SW 1271 (cell line): ENCODE results near the gene GCNT2.
"Not testable (repeated sequence)": the region's sequence is repeated elsewhere in the genome, so short reads cannot be mapped to it uniquely, and the experiment has no call there.

ENCODE experiments used
- DNase-seq, 2 experiments: peaks; one replicate each; lab custom pipeline; 2025; lab: John Stamatoyannopoulos, UW

GCNT2 gene

DNA sequence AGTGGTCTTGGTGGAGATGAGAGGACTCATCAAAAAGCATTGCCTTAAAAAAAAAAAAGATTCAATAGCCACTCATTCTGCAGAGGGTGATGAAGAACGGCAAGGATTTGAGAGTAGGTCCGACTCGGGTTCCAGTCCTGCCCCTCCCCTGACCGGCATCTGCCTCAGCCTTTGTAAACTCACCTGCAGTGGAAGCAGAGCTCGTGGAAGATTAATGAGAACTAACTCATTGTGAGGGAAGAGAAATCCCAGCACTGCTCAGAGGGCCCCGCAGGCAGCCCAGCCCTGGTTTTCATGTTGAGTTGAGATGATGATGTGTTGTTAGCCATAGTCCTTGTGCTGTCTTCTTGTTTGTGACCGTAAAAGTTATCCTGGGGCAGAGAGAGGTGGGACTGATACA is 59.4 kb downstream of the GCNT2 start:
- DNase-seq, result no peak

DNA sequence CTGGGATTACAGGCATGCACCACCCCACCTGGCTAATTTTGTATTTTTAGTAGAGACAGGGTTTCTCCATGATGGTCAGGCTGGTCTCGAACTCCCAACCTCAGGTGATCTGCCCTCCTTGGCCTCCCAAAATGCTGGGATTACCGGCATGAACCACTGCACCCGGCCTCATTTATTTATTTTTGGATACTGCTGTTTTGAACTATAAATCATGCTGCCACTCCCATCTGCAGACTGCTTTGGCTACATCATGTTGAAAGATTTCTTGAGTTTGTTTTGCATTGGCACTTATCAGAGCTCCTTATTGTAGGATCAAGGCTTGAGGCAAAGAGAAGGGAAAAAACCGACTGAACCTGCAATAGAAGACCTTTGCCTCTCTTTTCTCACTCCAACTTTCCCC is 60.3 kb downstream of the GCNT2 start:
- not testable (repeated sequence) for DNase-seq

DNA sequence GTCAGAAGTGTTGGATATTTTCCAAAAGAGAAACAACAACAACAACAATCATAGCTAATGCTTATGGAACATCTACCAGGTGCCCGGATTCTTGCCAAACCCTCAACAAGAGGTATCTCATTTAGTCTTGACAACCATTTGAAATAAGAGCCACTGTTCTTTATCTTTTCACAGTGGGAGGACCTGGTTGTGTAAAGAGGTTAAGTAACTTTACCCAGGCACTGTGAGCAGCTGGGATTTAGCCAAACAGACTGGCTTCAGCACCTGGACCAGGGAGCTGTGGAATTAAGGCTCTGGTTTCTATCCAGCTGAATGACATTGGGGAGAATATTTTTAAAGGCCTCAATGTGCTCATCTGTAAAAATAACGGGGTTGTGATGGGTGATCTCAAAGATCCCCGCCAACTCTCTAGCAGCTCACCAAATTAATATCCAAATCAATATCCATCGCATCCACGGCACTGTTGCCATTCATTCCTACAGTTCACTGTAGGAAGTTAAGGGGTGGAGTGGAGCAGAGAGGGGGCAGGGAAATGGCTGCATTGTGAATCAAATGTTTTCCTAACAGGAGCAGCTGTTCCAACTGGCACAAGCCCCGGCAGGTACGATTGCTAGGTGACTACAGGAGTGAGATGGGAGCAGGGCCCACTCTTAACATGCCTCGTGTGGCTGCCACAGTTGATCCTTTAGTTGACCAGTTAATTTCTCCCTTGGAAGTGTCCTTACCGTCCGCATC is 61.8 kb downstream of the GCNT2 start:
- no peak for DNase-seq

DNA sequence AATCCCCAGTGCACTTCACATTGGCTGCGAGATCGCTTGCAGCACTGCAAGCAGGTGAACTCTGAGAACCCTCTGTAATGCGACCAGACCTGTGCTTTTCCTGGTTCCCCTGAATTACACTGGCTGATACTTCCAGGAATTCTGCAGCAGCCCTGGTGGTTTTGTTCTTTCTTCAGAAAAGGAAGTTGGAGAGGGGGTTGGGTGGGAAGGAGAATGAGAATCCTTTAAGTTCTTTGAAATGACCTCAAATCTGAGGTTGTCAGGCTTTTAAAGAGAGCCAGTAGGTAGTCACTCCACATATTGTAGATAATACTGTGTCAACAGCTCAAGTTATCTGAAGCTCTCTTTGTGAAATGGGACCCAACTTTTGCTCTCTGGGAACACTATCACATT is 62.4 kb downstream of the GCNT2 start:
- no peak for DNase-seq

DNA sequence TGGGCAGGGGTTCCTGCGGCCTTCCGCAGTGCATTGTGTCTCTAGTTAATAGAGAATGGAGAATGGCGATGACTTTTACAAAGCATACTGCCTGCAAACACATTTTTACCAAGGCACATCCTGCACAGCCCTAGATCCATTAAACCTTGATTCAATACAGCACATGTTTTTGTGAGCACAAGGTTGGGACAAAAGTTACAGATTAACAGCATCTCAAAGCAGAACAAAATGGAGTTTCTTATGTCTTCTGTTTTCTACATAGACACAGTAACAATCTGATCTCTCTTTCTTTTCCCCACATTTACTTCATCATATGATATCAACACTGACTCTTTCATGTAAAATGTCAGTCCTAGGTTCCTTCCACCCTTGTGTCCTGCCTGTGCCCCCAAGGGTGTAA is 63.5 kb downstream of the GCNT2 start:
- DNase-seq, result no peak

DNA sequence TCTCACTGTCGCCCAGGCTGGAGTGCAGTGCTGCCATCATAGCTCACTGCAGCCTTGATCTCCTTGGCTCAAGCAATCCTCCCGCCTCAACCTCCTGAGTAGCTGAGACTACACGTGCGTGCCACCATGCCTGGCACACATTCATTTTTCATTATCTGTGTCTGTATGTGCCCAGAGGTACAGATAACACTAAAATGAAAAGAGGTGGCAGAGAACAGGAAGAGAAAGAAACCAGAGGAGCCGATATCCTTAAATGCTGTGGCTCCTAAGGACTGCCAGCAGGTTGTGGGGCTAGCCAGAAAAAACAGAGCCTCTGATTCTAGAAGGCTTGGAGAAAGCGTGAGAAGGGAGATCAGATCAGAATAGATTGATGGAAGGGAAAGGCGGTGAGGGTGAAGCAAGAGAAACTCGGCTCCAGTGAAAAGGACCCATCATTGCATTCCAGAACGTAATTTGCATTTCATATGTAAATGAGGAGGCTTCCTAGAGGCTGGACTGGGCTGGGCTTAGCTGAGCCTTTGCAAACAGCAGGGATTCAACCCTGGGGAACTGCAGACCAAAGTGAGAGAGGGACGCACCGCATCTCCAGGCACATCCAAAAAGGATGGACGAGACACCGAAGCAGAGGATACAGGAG is 64.2 kb downstream of the GCNT2 start:
- DNase-seq, result no peak

DNA sequence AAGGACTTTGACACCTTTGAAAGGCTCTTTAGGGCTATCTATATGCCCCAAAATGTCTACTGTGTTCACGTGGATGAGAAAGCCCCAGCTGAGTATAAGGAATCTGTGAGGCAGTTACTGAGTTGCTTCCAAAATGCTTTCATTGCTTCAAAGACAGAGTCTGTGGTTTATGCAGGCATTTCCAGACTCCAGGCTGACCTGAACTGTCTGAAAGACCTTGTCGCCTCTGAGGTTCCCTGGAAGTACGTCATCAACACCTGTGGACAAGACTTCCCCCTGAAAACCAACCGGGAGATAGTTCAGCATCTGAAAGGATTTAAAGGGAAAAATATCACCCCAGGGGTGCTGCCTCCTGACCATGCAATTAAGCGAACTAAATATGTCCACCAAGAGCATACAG is 65.2 kb downstream of the GCNT2 start:
- DNase-seq, result no peak

DNA sequence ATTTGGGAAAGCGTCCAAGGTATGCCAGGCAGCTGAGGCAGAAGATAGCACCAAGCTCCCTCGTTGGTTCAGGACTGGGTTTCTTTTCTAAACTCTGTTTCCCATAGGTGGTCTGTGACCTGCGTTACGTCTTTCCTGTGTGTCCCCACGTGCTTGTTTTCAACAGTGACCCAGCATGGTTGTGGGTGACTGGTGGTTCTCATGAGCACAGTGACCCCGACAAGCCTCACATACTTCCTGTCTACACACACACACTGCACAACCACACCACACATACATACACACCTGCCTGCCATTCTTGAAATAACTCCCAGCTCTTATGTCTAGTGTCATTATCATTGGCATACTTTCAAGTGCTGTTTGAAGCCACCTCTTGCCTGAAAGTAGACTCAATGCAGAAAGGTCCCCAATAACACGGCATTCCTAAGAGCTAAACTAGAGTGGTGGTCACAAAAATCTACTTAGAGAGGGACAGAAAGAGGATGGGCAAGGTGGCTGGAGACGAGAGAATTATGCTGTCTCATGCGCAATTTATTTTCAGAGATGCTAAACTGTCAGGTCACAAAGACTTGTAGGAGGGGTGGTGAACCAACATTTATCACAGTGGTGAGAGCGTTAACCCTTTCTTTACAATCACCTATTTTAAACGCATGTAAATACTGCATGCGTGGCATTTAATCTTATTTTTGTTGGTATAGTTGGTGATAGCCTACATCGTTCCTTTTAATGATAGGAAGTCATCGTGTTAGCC is 66.7 kb downstream of the GCNT2 start:
- DNase-seq, result no peak

DNA sequence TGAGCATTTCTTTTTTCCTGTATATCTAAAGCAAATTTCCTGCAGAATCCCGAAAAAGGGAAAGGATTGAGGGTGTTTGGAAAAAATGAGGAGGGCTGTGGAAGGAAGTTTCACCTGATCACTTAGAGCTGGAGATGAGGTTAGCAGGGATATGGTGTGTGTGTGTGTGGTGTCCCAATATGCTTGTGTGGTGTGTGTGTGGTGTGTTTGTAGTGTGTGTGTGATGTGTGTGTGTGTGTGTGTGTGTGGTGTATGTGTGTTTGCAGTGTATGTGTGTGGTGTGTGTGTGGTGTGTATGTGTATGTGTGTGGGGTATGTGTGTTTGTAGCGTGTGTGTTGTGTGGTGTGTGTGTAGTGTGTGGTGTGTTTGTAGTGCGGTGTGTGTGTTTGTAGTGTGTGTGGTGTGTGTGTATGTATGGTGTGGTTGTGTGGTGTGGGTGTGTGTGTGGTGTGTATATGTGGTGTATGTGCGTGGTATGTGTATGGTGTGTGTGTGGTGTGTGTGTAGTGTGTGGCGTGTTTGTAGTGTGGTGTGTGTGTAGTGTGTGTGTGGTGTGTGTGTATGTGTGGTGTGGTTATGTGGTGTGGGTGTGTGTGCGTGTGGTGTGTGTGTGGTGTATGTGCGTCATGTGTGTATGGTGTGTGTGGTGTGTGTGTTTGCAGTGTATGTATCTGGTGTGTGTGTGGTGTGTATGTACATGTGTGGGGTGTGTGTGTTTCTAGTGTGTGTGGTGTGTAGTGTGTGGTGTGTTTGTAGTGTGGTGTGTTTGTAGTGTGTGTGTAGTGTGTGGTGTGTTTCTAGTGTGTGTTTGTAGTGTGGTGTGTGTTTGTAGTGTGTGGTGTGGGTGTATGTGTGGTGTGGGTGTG is 67.6 kb downstream of the GCNT2 start:
- DNase-seq, result no peak

DNA sequence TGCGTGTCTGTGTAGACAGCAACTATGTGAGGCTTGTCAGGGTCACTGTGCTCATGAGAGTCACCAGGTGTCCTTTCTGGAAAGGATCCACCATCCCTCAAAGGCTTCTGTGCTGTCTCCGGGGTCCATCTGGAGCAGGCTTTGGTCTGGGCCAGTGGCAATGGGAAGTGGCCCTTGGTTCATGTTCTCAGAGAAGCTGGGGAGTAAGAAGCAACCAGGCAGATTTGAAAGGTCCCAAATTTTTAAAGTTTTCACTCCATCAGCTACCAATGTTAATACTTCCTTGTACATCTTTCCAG is 68.2 kb downstream of the GCNT2 start:
- no peak for DNase-seq

DNA sequence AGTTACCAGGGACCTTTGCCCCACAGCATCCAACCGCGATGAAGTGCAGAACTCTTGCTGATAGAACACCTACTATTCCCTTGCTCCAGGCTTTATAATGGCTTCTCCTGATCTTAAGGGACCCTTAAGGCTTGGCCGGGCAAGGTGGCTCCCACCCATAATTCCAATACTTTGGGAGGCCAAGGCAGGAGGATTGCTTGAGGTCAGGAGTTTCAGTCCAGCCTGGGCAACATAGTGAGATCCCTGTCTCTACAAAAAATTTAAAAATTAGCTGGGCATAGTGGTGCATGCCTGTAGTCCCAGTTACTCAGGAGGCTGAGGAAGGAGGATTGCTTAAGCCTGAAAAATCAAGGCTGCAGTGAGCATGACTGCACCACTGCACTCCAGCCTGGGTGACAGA is 68.8 kb downstream of the GCNT2 start:
- no peak for DNase-seq

DNA sequence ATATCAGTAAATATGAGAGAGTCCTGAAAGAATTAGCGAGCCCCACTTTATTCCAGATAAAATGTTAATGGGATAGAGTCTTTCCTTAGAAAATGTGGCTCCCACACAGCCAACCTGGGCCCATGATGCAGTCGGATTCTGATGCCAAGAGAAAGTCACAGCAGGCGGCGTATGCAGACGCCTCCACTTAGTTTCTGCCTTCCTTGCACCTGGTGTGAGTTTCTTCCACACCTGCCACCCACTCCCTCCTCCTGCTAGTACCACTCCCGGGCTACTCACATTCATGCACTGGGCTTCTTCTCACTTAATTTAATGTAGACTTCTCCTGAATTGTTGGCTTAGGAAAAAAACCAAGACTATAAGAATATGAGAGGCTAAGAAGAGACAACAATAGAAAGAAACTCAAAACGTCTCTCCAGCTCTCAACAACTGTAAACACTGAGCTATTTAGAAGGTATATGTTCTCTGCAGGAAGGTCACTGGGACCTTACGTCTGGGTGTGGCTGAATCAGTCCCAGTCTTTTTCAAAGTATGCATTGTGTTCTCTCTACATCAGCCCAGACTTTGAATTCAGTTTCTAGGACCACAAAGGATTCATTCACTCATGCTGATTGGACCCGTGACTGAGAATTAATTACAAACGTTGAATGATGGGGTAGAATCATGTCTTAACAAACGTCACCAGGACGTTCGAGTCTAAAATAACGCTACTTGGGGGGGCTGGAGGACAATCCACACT is 70.4 kb downstream of the GCNT2 start:
- no peak for DNase-seq

DNA sequence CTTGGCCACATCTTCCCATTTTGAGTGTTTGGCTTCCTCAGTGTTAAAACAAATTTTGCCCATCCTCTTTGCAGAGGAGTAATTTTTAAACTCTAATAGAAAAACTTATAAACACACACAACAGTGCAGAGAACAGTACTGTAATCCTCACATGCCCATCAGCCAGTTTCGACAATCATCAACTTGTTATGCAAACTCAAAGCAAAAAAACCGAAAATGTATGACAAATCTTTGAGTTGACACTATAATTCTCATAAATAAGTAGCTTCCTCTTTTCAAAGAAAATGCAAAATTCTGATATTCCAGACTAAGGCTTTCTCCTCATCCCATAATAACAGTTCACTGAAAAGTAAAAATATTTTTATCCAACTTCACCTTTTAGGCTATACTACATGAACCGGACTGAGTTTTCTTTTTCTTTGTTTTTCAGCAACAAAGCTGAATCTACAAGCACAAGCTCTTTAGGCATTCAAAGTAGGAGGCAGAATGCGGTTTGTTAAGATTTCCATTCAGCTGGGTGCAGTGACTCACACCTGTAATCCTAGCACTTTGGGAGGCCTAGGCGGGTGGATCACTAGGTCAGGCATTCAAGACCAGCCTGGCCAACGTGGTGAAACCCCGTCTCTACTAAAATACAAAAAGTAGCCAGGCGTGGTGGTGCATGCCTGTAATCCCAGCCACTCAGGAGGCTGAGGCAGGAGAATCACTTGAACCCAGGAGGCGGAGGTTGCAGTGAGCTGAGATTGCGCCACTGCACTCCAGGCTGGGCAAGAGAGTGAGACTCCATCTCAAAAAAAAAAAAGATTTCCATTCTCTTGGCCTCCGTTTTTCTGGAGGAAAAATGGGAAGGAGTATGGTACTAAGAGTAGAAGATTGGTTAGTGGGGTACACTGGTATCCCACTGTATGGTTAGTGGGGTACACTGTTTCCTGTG is 74.8 kb downstream of the GCNT2 start:
- DNase-seq, result no peak

DNA sequence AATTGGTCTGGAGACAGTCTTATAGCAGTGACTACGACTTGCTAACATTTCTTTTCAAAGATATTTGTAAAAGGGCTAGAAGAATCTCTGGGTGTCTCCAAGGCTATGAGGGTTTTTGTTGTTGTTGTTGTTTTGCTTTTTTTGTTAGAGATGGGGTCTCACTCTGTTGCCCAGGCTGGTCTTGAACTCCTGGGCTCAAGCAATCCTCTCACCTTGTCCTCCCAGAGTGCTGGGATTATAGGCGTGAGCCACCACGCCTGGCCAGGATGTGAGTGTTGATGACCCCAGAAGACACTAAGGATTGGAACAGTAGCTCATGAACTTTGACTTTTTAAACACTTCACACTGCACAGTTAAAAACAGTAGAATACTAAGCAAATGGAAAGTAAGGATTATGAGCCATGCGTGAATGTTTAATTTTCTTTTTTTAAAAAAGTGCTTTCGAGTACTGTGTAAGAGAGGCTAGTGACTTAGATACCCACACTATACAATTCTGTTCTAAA is 76.4 kb downstream of the GCNT2 start:
- no peak for DNase-seq

DNA sequence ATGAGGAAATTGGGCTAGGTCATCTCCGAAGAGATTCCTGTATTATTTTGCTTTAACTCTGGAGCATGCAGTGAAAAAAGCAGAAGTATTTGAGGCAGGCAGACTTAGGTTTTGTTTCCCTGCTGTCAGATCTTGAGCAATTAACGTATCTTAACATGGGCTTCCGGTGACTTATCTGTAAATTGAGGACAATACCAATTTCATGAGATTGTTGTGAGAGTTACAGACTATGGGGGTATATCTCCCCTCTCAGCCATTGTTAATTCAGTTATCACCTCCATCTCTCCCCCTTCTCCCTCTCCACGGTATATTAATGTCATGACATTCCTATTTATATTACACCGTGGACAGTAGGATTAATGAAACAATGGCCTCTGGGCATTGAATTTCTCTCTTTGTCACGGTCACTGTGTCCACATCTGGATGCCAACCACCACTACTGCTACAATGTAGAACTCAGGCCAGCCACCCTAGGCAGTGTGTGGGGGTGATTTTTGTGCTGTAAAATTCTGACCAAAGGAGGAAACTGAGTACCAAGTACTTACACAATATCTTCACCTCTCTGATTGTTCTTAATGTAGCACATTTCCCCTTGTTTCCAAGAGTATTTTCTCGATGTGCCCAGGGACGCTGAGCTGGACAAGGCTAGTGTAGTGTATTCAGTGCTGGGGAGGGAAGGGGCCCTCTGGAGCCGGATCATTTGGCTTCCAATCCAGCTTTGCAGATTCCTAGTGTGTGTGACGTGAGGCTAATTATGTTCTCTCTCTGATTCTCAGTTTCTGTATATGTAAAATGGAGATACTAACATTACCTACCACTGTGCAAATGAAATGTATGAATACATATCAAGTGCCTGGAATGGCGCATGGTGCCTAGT is 77.2 kb downstream of the GCNT2 start:
- DNase-seq, result no peak

DNA sequence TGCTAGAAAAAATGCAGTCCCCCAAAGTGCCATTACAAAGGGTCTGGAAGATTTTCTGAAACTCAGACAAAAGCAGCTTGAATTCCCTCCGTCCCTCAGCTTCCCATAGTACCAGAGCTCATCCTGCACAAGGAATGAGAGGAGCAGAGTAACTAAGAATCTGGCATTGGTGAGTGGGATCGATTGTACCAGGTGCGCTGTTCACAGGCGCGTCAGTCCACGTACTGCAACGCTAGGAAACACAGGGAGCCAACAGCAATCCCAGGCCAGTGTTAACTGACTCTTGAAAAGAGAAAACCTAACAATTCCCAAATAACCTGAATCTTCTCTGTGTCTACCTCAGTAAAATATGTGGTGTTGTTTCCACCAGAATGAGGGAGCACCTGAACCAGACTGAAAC is 77.9 kb downstream of the GCNT2 start:
- DNase-seq, result no peak

DNA sequence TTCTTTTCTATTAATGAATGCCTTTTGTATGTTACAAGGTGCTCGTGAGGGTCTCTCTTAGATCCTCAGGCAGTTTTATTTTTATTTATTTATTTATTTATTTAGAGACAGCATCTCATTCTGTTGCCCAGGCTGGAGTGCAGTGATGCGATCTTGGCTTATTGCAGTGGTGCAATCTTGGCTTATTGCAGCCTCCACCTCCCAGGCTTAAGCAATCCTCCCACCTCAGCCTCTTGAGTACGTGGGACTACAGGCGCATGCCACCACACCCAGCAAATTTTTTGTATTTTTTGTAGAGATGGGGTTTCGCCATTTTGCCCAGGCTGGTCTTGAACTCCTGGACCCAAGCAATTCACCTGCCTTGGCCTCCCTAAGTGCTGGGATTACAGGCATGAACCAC is 79.5 kb downstream of the GCNT2 start:
- DNase-seq, result not testable (repeated sequence)

DNA sequence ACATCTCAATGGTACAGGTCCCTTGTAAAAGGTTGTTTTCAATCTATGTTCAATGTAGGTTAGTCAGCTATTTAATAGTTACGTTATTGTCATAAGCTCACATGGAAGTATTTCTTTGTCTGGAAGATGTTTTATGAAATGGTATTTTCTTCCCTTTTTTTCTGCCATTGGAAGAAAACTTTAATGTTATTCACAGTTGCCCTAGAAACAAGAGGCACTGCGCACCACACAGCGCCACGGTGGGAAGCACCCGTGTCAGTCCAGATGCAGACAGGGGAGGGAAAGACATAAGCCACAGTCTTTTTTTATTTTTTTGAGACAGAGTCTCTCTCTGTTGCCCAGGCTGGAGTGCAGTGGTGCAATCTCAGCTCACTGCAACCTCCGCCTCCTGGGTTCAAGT is 82.1 kb downstream of the GCNT2 start:
- no peak for DNase-seq

DNA sequence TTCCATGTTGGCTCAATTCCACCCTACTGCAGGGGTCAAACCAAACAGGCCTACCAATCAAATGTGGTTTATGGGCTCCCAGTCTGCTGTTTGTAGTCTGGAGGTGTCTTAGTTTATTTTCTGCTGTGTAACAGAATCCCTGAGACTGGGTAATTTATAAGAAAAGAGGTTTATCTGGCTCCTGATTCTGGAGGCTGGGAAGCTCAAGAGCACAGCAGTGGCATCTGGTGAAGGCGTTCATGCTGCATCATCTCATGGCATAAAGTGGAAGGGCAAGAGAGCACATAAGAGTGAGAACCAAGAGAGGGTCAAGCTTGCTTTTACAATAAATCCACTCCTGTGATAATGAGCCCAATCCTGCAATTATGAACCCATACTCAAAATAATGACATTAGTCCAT is 87.9 kb downstream of the GCNT2 start:
- no peak for DNase-seq

DNA sequence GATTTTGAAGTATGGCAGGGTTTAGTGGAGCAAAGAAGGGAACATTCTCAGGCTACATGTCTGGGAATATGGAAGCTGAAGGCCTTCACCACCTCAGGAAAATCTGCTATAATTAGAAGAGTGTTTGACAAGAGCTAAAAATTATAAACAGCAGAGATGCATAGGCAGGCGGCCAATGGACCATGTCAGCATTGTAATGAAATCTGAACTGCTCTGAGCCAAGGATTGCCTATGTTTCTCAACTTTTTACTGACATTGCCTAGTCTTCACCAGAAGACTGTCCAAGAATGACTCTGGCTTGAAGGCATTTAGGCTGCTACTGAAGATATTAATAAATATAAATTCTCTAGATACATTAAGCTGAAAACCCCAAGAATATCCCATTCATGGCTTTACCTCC is 89.1 kb downstream of the GCNT2 start:
- no peak for DNase-seq
